Muscle layer of duodenum (tissue), 2 donors: Measurements from ENCODE around the gene RHOU.

Experiments used
- H3K27ac ChIP-seq: one replicate; pipeline ENCODE4 v1.7.0; 2013; ENCODE audit warnings: mild to moderate bottlenecking, low read length
- H3K27me3 ChIP-seq: one replicate; pipeline ENCODE4 v1.7.0; 2013; ENCODE audit warnings: low read depth, mild to moderate bottlenecking, control low read depth, low read length
- H3K36me3 ChIP-seq, 2 donors: one replicate each; pipeline ENCODE4 v1.7.0; 2013; ENCODE audit warnings: low read length in 2 of 2, control low read depth in 1 of 2, mild to moderate bottlenecking in 1 of 2; ENCODE audit not compliant: insufficient read depth in 2 of 2, control insufficient read depth in 1 of 2
- H3K4me1 ChIP-seq, 2 donors: one replicate each; pipeline ENCODE4 v1.7.0; 2013; ENCODE audit warnings: low read length in 2 of 2, mild to moderate bottlenecking in 2 of 2, control low read depth in 1 of 2, moderate library complexity in 1 of 2; ENCODE audit not compliant: insufficient read depth in 2 of 2, control insufficient read depth in 1 of 2
- H3K4me3 ChIP-seq, 2 donors: one replicate each; pipeline ENCODE4 v1.7.0; 2013; ENCODE audit warnings: low read length in 2 of 2, low read depth in 1 of 2, mild to moderate bottlenecking in 1 of 2
- H3K9me3 ChIP-seq, 2 donors: one replicate each; pipeline ENCODE4 v1.7.0; 2013; ENCODE audit warnings: low read length in 2 of 2, control low read depth in 1 of 2, mild to moderate bottlenecking in 1 of 2; ENCODE audit not compliant: control insufficient read depth in 1 of 2
- donor health status: healthy.

Gene RHOU

DNA sequence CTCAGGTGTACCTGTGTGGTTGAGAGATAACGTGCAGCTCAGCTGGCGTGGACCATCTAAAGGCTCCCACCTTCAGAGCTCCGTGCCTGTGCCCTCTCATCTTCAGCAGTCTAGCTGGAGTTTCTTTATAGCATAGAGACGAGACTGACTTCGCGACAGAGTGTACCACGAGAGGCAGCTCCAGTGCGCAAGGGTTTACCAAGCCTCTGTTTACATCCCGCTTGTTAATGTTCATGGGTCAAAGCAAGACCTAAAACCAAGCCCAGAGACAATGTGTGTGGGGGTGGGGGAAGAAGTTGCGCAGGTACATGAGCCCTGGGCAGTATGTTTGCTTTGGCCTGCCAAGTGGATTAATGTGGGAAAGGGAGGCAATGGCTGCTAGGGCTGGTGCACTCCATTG, 15.6 kb downstream of the RHOU start:
- Histone ChIP-seq H3K4me3 (no peak overlapping the region), H3K36me3 (peaks cover 1 to 3% of the 10 kb centered on the region in 2 donors), H3K4me1 (peaks cover 0 to 10% of the 10 kb centered on the region in 2 donors), H3K27ac (no peak overlapping the region), H3K9me3 (no peaks in the 10 kb centered on the region), H3K27me3 (no peaks in the 10 kb centered on the region)

DNA sequence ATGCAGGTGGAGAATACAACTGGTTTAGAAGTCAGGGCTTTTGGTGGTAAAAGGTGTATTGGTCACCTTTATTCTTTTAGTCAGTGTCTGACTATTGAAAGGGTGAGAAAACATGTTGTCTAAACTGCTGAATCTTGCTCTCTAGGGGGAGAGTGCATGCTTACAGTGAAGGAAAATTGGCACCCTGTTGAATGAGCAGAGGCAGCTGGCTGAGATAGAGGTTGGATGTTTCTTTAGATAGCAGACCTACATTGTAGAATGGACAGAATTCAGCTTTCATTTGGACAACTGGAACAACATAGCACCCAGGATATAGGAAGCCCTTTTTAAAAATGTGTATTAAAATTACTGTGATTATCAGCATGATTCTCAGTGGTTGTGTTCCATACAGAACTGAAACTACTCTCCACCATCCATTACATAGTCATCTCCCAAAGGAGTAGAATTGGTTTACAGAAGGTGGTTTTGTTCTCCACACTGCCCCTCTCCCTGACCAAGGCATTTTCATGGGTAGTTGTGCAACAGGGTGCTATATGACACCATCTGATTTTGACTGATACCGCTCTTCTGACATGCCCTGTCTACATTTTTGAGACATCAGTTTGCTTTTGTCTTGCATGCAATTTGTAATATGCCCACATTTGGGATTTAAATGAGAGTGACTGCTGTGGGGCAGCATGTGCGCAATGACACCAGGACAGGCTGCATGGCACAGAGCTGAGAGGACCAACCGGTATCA, 16.2 kb downstream of the RHOU start:
- H3K27me3 ChIP-seq = no peaks in the 10 kb centered on the region
- peaks cover 0 to 3% of the 10 kb centered on the region in 2 donors for H3K36me3 ChIP-seq
- no peak overlapping the region for H3K4me3 ChIP-seq
- no peaks in the 10 kb centered on the region for H3K9me3 ChIP-seq
- no peak overlapping the region for H3K27ac ChIP-seq
- H3K4me1 ChIP-seq = peaks cover 0 to 10% of the 10 kb centered on the region in 2 donors

DNA sequence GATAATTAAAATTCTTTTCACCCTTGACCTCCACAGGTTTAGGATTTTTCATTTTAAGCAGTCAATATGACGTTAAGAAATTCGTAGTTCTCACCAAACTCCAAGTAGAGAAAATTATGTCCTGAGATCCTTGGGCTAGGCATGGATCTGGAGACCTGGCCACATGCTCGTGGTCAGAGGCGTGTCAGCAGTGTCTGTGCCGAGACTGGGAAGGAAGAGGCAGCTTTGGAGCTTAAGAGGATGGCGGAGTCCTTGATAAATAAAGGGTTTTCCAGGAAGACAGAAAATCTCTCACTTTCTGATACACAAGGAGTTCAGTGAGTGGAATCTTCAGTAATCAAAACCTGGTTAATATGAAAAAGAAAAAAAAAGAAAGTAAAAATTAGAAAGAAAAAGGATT, 17.0 kb downstream of the RHOU start:
- H3K27me3 ChIP-seq = no peaks in the 10 kb centered on the region

DNA sequence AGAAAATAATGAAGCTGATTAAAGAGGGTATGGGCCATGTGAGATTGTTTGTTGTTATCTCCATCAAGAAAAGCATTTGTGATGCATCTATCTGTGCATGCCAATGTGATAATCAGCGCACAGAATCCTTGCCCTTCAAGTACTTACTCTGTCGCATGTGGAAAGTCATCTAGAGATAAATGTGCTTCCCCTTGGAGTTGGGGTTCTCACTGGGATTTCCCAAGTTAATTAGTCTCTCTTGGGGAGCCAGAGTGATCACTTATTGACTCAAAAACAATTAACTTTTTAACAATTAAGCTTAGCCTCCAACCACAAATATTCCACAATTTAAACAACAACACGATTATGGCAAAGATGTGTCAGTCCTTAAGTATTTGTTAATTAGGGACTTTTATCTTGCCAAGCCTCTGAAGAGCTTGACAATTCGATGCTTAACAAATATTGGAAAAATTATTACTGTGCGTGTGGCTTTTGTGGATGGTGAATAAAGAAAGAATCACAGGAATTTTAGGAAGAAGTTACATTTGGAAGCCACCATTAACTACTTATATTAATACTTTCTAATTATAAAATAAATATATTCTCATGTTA, 17.5 kb downstream of the RHOU start:
- H3K4me1 ChIP-seq = peaks cover 0 to 7% of the 10 kb centered on the region in 2 donors
- H3K27me3 ChIP-seq = no peaks in the 10 kb centered on the region
- H3K4me3 ChIP-seq = no peak overlapping the region
- no peaks in the 10 kb centered on the region for H3K9me3 ChIP-seq
- no peaks in the 10 kb centered on the region for H3K36me3 ChIP-seq
- H3K27ac ChIP-seq = no peak overlapping the region

More for the DNA sequence above, 17.0 kb downstream of the RHOU start:
- Histone ChIP-seq H3K4me3 (no peak overlapping the region), H3K36me3 (no peaks in the 10 kb centered on the region), H3K27ac (no peak overlapping the region), H3K4me1 (peaks cover 0 to 7% of the 10 kb centered on the region in 2 donors), H3K9me3 (no peaks in the 10 kb centered on the region)

DNA sequence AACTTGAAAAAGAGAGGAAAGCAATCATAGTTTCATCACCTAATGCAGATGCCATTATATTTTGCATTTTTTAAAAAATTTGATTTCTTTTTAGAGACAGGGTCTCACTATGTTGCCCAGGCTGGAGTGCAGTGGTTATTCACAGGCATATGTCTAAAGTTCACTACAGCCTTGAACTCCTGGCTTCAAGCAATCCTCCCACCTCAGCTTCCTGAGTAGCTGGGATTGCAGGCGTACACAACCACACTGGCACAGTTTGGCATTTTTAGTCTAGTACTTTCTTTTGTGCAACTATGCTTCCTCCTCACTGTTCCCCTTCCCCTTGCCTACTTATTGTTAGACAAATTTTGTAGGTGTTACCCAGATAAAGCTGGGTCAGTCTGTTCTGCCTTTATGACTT, 18.0 kb downstream of the RHOU start:
- Histone ChIP-seq H3K36me3 (no peaks in the 10 kb centered on the region), H3K27ac (no peak overlapping the region), H3K9me3 (no peaks in the 10 kb centered on the region), H3K4me1 (peaks cover 0 to 7% of the 10 kb centered on the region in 2 donors), H3K4me3 (no peak overlapping the region), H3K27me3 (no peaks in the 10 kb centered on the region)

GRCh38 chr1:228753786-228754360, 18.6 kb downstream of the RHOU start:
- H3K4me3 ChIP-seq = no peak overlapping the region

GRCh38 chr1:228754646-228755268, 19.5 kb downstream of the RHOU start:
- Histone ChIP-seq H3K9me3 (no peaks in the 10 kb centered on the region), H3K36me3 (no peaks in the 10 kb centered on the region), H3K4me1 (peaks cover 0 to 7% of the 10 kb centered on the region in 2 donors), H3K27ac (no peak overlapping the region), H3K27me3 (no peaks in the 10 kb centered on the region), H3K4me3 (no peak overlapping the region)

More at GRCh38 chr1:228753786-228754360, 18.6 kb downstream of the RHOU start:
- Histone ChIP-seq H3K27ac (no peak overlapping the region), H3K9me3 (no peaks in the 10 kb centered on the region), H3K27me3 (no peaks in the 10 kb centered on the region), H3K4me1 (peaks cover 0 to 7% of the 10 kb centered on the region in 2 donors), H3K36me3 (no peaks in the 10 kb centered on the region)

GRCh38 chr1:228755800-228756199, 20.5 kb downstream of the RHOU start:
- no peak overlapping the region for H3K27ac ChIP-seq
- no peak overlapping the region for H3K4me3 ChIP-seq
- H3K9me3 ChIP-seq = no peaks in the 10 kb centered on the region
- no peaks in the 10 kb centered on the region for H3K36me3 ChIP-seq
- no peaks in the 10 kb centered on the region for H3K27me3 ChIP-seq
- peaks cover 0 to 7% of the 10 kb centered on the region in 2 donors for H3K4me1 ChIP-seq

DNA sequence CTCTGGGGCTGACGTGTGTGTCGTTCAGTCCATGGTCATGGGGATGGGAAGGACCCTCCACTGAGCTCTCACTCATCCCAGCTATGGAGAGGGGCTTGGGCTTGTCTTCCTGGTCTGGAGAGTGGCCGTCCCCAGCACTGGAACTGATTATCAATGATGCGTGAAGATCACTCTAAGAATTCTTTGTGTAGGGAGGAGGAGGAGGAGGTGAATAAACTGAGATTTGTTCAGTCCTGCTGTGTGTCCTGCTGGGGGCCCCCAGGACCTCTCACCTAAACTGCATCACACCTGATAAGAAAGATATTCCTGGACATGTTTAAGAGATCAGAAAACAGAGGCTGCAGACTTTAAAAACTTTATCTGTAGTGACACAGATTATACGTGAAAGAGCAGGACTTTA, 21.2 kb downstream of the RHOU start:
- H3K36me3 ChIP-seq = no peaks in the 10 kb centered on the region
- no peaks in the 10 kb centered on the region for H3K9me3 ChIP-seq
- H3K4me3 ChIP-seq = no peak overlapping the region
- H3K4me1 ChIP-seq = peaks cover 0 to 7% of the 10 kb centered on the region in 2 donors
- no peak overlapping the region for H3K27ac ChIP-seq
- no peaks in the 10 kb centered on the region for H3K27me3 ChIP-seq

DNA sequence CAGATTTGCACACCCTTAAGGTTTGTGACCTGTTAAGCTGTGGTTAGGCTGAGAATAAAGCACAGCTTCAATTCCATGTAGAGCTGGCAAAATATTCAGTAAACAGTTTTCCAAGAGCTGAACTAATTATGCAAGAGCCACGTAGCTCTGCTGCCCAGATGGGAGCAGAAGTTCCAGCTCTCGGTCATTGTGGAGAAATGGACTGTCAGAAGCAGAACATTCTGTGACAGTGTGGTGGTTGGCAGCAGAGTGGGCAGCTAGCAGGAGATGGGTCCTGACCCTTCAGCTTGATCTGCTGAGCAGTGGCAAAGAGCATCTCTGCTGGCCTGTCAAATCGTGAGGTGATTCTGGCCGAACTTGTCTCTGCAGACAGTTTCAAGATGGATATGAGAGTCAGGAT, 23.2 kb downstream of the RHOU start:
- Histone ChIP-seq H3K36me3 (no peaks in the 10 kb centered on the region), H3K27me3 (no peaks in the 10 kb centered on the region), H3K27ac (no peak overlapping the region), H3K4me1 (peaks cover 0 to 6% of the 10 kb centered on the region in 2 donors), H3K4me3 (no peak overlapping the region), H3K9me3 (no peaks in the 10 kb centered on the region)

DNA sequence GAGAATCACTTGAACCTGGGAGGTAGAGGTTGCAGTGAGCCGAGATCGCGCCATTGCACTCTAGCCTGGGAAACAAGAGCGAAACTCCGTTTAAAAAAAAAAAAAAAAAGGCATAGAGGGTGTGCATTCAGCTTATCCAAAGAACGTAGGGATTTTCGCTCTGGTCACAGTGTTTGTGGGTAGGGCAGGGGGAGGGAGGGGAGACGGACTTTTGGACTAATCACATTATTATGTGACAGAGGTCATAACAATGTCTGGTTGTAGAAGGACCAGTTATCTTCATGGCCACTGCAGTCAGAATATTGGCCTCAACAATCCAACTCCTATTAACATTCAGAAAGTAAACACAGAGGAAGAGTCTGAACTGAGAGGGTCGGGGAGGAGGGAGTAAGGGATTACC, 25.7 kb downstream of the RHOU start:
- no peak overlapping the region for H3K27ac ChIP-seq
- H3K4me1 ChIP-seq = no peaks in the 10 kb centered on the region
- H3K9me3 ChIP-seq = no peaks in the 10 kb centered on the region
- H3K36me3 ChIP-seq = no peaks in the 10 kb centered on the region
- no peaks in the 10 kb centered on the region for H3K27me3 ChIP-seq
- H3K4me3 ChIP-seq = no peak overlapping the region
